Uterus (tissue), 4 donors: ENCODE measurements around the gene KCNMA1. TPM values are rescaled to one million over a fixed set of nuclear protein-coding genes. Genes with fewer than 3 reads are reported as not detected.
"Not testable (repeated sequence)": the region's sequence is repeated elsewhere in the genome, so short reads cannot be mapped to it uniquely, and the experiment has no call there.

Source experiments
- DNase-seq, 2 donors: peaks; one replicate each; pipeline ENCODE4 v3.0.0-alpha.2; 2019 to 2020
- H3K27ac ChIP-seq, 2 donors: fragments of 200-600 bp; sonication (generic); 1 replicate in 1 of 2; 2 replicates in 1 of 2; pipeline ENCODE4 v1.5.1; 2016 to 2018
- H3K27me3 ChIP-seq, 2 donors: fragments of 200-600 bp; sonication (generic); one replicate each; pipeline ENCODE4 v1.5.1; 2018 to 2019; ENCODE audit warnings: control low read depth in 1 of 2
- H3K36me3 ChIP-seq, 2 donors: fragments of 200-600 bp; sonication (generic); one replicate each; pipeline ENCODE4 v1.5.1; 2019; ENCODE audit warnings: control low read depth in 1 of 2
- H3K4me1 ChIP-seq, 2 donors: fragments of 200-600 bp; sonication (generic); one replicate each; pipeline ENCODE4 v1.5.1; 2018 to 2019; ENCODE audit warnings: control low read depth in 1 of 2
- H3K4me3 ChIP-seq, 2 donors: fragments of 200-600 bp; sonication (generic); 1 replicate in 1 of 2; 2 replicates in 1 of 2; pipeline ENCODE4 v1.5.1; 2018 to 2019; ENCODE audit warnings: mild to moderate bottlenecking in 1 of 2
- H3K9me3 ChIP-seq, 2 donors: fragments of 200-600 bp; sonication (generic); one replicate each; pipeline ENCODE4 v1.5.1; 2019; ENCODE audit warnings: control low read depth in 1 of 2
- CTCF ChIP-seq, 4 experiments: fragments of 200-600 bp in 2 of 4; fragments of 450-650 bp in 2 of 4; sonication (generic) in 2 of 4; IDR thresholded peaks; one replicate each; pipeline ENCODE4 v1.5.1; 2016 to 2019; ENCODE audit warnings: antibody characterized with exemption in 4 of 4, mild to moderate bottlenecking in 2 of 4, moderate library complexity in 1 of 4
- POLR2A ChIP-seq, 2 donors: fragments of 450-650 bp; IDR thresholded peaks; one replicate each; pipeline ENCODE4 v1.6.1; 2016; ENCODE audit warnings: antibody characterized with exemption in 2 of 2, mild to moderate bottlenecking in 1 of 2, moderate library complexity in 1 of 2
- intact Hi-C: fragments of 100-400 bp; cut with DNase I; formaldehyde crosslinking; loops from one replicate; pipeline ENCODE4 v1.15.1; 2023; ENCODE audit warnings: low total_unique reads
- total RNA-seq, 4 donors: library from RNA; depleted of rRNA in 3 of 4; stranded (reverse); fragments of >200 nt in 3 of 4; gene quantifications; one replicate each; pipeline versions ENCODE4 v1.1.0 to v1.2.4, GENCODE V29; 2014 to 2023
- donor health status: DM: yes; HTN: yes; CAD: no.

Gene KCNMA1
- total RNA-seq, 4 donors from 2014 or later, result 86.2 to 236 (median 164) TPM

GRCh38 chr10:77348751-77349150, 288.9 kb downstream of the KCNMA1 start:
- intact Hi-C loops, result no loop called here
- no peak for DNase-seq
- no peaks in the 10 kb centered on the region for H3K4me1 ChIP-seq
- TF ChIP-seq POLR2A (IDR thresholded peaks at IDR 0.05) (no peak), CTCF (IDR thresholded peaks at IDR 0.05) (no peak)
- no peaks in the 10 kb centered on the region for H3K36me3 ChIP-seq
- peak overlapping the region in 1 of 2 donors; percentile 5 for H3K27ac ChIP-seq
- no peak overlapping the region for H3K4me3 ChIP-seq
- H3K9me3 ChIP-seq, result no peaks in the 10 kb centered on the region
- H3K27me3 ChIP-seq, result no peaks in the 10 kb centered on the region

GRCh38 chr10:77348082-77348481, 289.5 kb downstream of the KCNMA1 start:
- Histone ChIP-seq H3K4me1 (no peaks in the 10 kb centered on the region), H3K27me3 (no peaks in the 10 kb centered on the region), H3K4me3 (no peak overlapping the region), H3K36me3 (no peaks in the 10 kb centered on the region), H3K27ac (no peak overlapping the region), H3K9me3 (no peaks in the 10 kb centered on the region)
- no peak for DNase-seq
- intact Hi-C loops, result no loop called here
- TF ChIP-seq POLR2A (IDR thresholded peaks at IDR 0.05) (no peak), CTCF (IDR thresholded peaks at IDR 0.05) (no peak)

GRCh38 chr10:77347052-77347451, 290.6 kb downstream of the KCNMA1 start:
- Histone ChIP-seq H3K36me3 (no peaks in the 10 kb centered on the region), H3K9me3 (no peaks in the 10 kb centered on the region), H3K27ac (no peak overlapping the region), H3K4me1 (no peaks in the 10 kb centered on the region), H3K4me3 (no peak overlapping the region), H3K27me3 (no peaks in the 10 kb centered on the region)
- no peak for TF ChIP-seq CTCF (IDR thresholded peaks at IDR 0.05)
- DNase-seq, result no peak
- intact Hi-C loops, result no loop called here

- Histone ChIP-seq H3K9me3 (no peaks in the 10 kb centered on the region), H3K4me3 (no peak overlapping the region), H3K36me3 (no peaks in the 10 kb centered on the region), H3K27ac (no peak overlapping the region), H3K4me1 (no peaks in the 10 kb centered on the region), H3K27me3 (no peaks in the 10 kb centered on the region)
- intact Hi-C loops, result no loop called here
- no peak for DNase-seq
- TF ChIP-seq POLR2A (IDR thresholded peaks at IDR 0.05) (no peak), CTCF (IDR thresholded peaks at IDR 0.05) (no peak)
These were observed 296.6 kb downstream of the KCNMA1 start for GRCh38 chr10:77341055-77341454.

- H3K4me1 ChIP-seq, intact Hi-C loops, DNase-seq, H3K27me3 ChIP-seq, H3K27ac ChIP-seq, H3K36me3 ChIP-seq, H3K4me3 ChIP-seq, H3K9me3 ChIP-seq: not testable (repeated sequence)
These were observed 297.7 kb downstream of the KCNMA1 start for GRCh38 chr10:77339872-77340271.

GRCh38 chr10:77339166-77339565, 298.4 kb downstream of the KCNMA1 start:
- Histone ChIP-seq H3K27me3 (no peaks in the 10 kb centered on the region), H3K36me3 (no peaks in the 10 kb centered on the region), H3K4me3 (no peak overlapping the region), H3K9me3 (no peaks in the 10 kb centered on the region), H3K27ac (no peak overlapping the region), H3K4me1 (no peaks in the 10 kb centered on the region)
- intact Hi-C loops, result no loop called here
- DNase-seq, result no peak
- TF ChIP-seq POLR2A (IDR thresholded peaks at IDR 0.05) (no peak), CTCF (IDR thresholded peaks at IDR 0.05) (no peak)
